Activated T-helper 17 cell treated with anti-CD3 and anti-CD28 coated beads, Interleukin-2, amount 50 U/mL, for 72 hours (primary cell): ENCODE data around the gene GMPR. TPM values are rescaled to one million over a fixed set of nuclear protein-coding genes. Genes with fewer than 3 reads are reported as not detected.
"Not testable (repeated sequence)": the region's sequence is repeated elsewhere in the genome, so short reads cannot be mapped to it uniquely, and the experiment has no call there.

ENCODE experiments used
- ATAC-seq: fragments of 150-1000 bp; cut with Tn5 transposase; replicated peaks from 2 replicates; pipeline ENCODE4 v1.10.0; 2021; ENCODE audit warnings: mild to moderate bottlenecking, moderate library complexity
- H3K27ac Mint-ChIP-seq: one replicate; pipeline ENCODE4 v1.8.0; 2022; ENCODE audit warnings: mixed read lengths
- H3K27me3 Mint-ChIP-seq: one replicate; pipeline ENCODE4 v1.8.0; 2022; ENCODE audit warnings: mixed read lengths
- H3K36me3 Mint-ChIP-seq: one replicate; pipeline ENCODE4 v1.8.0; 2022; ENCODE audit warnings: low read depth, mild to moderate bottlenecking, mixed read lengths
- H3K4me1 Mint-ChIP-seq: one replicate; pipeline ENCODE4 v1.8.0; 2022; ENCODE audit warnings: mixed read lengths
- H3K4me3 Mint-ChIP-seq: one replicate; pipeline ENCODE4 v1.8.0; 2022; ENCODE audit warnings: mild to moderate bottlenecking, mixed read lengths
- H3K9me3 Mint-ChIP-seq: one replicate; pipeline ENCODE4 v1.8.0; 2022; ENCODE audit warnings: mixed read lengths
- total RNA-seq, 2 donors: library from RNA; stranded (reverse); gene quantifications; one replicate each; pipeline ENCODE4 v1.2.3, GENCODE V29; 2022

The GMPR gene
- total RNA-seq, 2 donors from 2014 or later: 0.30 TPM; not detected in 1

DNA sequence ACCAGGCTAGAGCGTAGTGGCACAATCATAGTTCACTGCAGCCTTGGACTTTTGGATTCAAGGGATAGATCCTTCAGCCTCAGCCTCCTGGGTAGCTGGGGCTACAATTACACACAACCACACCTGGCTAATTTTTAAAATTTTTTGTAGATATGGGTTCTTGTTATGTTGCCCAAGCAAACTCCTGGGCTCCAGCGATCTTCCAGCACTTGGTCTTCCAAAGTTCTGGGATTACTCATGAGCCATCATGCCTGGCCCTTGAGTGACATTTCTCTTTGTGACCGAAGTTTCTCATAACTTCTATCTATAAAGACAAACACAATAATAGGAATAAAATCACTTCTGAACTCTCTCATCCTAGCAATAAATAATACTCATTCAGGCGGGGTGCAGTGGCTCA is 26.1 kb upstream of the GMPR start:
- no peak for ATAC-seq
- Mint-ChIP-seq H3K27me3 (peaks cover 45% of the 10 kb centered on the region), H3K4me1 (no peaks in the 10 kb centered on the region), H3K36me3 (no peaks in the 10 kb centered on the region), H3K4me3 (no peak overlapping the region), H3K9me3 (no peaks in the 10 kb centered on the region), H3K27ac (no peak overlapping the region)

DNA sequence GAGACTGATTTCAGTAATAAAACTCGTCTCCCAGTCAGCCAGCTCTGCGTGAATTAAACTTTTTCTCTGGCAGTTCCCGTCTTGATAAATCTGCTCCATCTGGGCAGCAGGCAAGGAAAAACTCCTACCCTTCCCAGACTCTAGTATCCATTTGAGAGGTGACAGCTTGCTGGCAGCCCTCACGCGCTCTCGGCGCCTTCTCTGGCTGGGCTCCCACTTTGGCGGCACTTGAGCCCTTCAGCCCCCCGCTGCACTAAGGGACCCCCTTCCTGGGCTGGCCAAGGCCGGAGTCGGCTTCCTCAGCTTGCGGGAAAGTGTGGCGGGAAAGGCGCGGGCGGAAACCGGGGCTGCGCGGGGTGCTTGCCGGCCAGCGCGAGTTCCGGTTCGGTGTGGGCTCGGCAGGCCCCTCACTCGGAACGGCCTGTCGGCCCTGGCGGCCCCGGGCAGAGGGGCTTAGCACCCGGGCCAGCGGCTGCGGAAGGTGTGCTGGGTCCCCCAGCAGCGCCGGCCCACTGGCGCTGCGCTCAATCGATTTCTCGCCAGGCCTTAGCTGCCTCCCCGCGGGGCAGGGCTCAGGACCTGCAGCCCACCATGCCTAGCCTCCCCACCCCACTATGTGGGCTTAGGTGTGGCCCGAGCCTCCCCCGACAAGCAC is 21.8 kb upstream of the GMPR start:
- Mint-ChIP-seq H3K9me3 (no peaks in the 10 kb centered on the region), H3K4me1 (no peaks in the 10 kb centered on the region), H3K27ac (no peak overlapping the region), H3K27me3 (peaks cover 32% of the 10 kb centered on the region), H3K4me3 (no peak overlapping the region), H3K36me3 (no peaks in the 10 kb centered on the region)
- ATAC-seq: no peak

DNA sequence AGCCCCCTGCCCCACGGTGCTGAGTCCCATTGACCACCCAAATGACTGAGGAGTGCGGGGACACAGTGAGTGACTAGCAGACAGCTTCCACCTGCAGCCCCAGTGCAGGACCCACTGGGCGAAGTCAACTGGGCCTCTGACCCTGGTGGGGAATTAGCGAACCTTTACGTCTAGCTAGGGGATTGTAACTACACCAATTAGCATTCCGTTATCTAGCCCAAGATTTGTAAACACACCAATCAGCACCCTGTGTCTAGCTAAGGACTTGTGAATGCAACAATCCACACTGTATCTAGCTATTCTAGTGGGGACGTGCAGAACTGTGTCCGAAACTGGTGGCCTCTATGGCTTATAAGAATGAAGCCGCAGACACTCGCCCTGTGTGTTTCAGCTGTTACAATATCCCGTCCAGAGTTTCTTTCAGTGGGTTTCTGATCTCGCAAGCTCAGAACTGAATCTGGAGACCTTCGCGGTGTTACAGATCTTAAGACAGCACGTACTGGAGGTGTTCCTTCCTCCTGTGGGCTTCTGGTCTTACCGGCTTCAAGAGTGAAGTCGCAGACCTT is 21.1 kb upstream of the GMPR start:
- Mint-ChIP-seq H3K4me1 (no peaks in the 10 kb centered on the region), H3K36me3 (no peaks in the 10 kb centered on the region), H3K4me3 (no peak overlapping the region), H3K27ac (no peak overlapping the region), H3K9me3 (no peaks in the 10 kb centered on the region), H3K27me3 (peaks cover 26% of the 10 kb centered on the region)
- ATAC-seq: no peak

DNA sequence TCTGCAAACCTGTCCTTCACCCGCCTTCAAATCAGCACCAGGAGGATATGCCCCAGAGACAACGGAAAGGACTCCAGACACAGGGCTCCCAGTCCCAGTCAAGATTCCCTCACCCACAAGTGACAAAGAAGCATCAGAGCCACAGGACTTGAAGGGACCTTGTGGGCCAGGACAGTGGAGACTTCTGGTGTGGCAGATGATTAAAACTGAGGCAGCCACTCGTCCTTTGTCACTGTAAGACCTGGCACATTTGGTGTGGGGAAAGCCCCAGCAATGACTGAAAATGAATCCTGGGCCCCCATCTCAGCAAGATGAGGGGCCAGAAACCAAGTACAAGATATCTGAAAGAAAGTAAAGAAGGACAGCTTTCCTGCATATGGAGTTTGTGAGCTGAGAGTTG is 15.6 kb upstream of the GMPR start:
- H3K4me3 Mint-ChIP-seq: no peak overlapping the region
- H3K27me3 Mint-ChIP-seq: peaks cover 7% of the 10 kb centered on the region
- peak; percentile 57 for ATAC-seq
- H3K4me1 Mint-ChIP-seq: no peaks in the 10 kb centered on the region
- H3K27ac Mint-ChIP-seq: no peak overlapping the region
- no peaks in the 10 kb centered on the region for H3K9me3 Mint-ChIP-seq
- no peaks in the 10 kb centered on the region for H3K36me3 Mint-ChIP-seq

GRCh38 chr6:16223362-16223761 is 15.0 kb upstream of the GMPR start:
- Mint-ChIP-seq H3K4me1 (no peaks in the 10 kb centered on the region), H3K9me3 (no peaks in the 10 kb centered on the region), H3K27ac (no peak overlapping the region), H3K36me3 (no peaks in the 10 kb centered on the region), H3K4me3 (no peak overlapping the region), H3K27me3 (peaks cover 7% of the 10 kb centered on the region)
- ATAC-seq: no peak

GRCh38 chr6:16224409-16224808 is 14.0 kb upstream of the GMPR start:
- no peak overlapping the region for H3K27ac Mint-ChIP-seq
- no peaks in the 10 kb centered on the region for H3K4me1 Mint-ChIP-seq
- no peaks in the 10 kb centered on the region for H3K9me3 Mint-ChIP-seq
- no peak for ATAC-seq
- no peaks in the 10 kb centered on the region for H3K36me3 Mint-ChIP-seq
- H3K4me3 Mint-ChIP-seq: no peak overlapping the region
- peaks cover 7% of the 10 kb centered on the region for H3K27me3 Mint-ChIP-seq

DNA sequence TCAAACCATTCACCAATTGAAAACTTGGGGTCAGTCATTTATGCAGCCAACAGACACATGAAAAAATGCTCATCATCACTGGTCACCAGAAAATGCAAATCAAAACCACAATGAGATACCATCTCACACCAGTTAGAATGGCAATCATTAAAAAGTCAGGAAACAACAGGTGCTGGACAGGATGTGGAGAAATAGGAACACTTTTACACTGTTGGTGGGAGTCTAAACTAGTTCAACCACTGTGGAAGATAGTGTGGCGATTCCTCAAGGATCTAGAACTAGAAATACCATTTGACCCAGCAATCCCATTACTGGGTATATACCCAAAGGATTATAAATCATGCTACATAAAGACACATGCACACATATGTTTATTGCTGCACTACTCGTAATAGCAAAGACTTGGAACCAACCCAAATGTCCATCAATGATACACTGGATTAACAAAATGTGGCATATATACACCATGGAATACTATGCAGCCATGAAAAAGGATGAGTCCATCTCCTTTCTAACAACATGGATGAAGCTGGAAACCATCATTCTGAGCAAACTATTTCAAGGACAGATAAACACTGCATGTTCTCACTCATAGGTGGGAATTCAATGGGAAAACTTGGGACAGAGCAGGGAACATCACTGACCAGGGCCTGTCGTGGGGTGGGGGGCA is 13.2 kb upstream of the GMPR start:
- H3K9me3 Mint-ChIP-seq, ATAC-seq, H3K27ac Mint-ChIP-seq, H3K27me3 Mint-ChIP-seq, H3K4me1 Mint-ChIP-seq, H3K36me3 Mint-ChIP-seq, H3K4me3 Mint-ChIP-seq: not testable (repeated sequence)

- not testable (repeated sequence) for H3K4me3 Mint-ChIP-seq, H3K27ac Mint-ChIP-seq, H3K36me3 Mint-ChIP-seq, H3K4me1 Mint-ChIP-seq, H3K9me3 Mint-ChIP-seq, ATAC-seq, H3K27me3 Mint-ChIP-seq
These were observed 12.0 kb upstream of the GMPR start for GRCh38 chr6:16226117-16227047.

DNA sequence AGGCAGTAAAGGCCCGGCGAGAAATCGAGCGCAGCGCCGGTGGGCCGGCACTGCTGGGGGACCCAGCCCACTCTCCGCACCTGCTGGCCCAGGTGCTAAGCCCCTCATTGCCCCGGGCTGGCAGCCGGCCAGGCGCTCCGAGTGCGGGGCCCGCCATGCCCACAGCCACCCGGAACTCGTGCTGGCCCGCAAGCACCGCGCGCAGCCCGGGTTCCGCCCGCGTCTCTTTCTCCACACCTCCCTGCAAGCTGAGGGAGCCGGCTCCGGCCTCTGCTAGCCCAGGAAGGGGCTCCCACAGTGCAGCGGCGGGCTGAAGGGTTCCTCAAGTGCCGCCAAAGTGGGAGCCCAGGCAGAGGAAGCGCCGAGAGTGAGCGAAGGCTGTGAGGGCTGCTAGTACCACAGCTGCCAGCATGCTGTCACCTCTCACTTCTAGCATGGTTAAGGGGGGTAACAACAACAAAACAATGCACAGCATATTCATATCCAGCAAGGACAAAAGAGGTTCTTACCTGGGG is 11.3 kb upstream of the GMPR start:
- Mint-ChIP-seq H3K27ac (no peak overlapping the region), H3K9me3 (no peaks in the 10 kb centered on the region), H3K36me3 (no peaks in the 10 kb centered on the region), H3K27me3 (peaks cover 7% of the 10 kb centered on the region), H3K4me3 (no peak overlapping the region), H3K4me1 (no peaks in the 10 kb centered on the region)
- ATAC-seq: no peak

- no peak for ATAC-seq
- no peak overlapping the region for H3K27ac Mint-ChIP-seq
- H3K4me1 Mint-ChIP-seq: no peaks in the 10 kb centered on the region
- H3K4me3 Mint-ChIP-seq: no peak overlapping the region
- H3K36me3 Mint-ChIP-seq: no peaks in the 10 kb centered on the region
- no peaks in the 10 kb centered on the region for H3K9me3 Mint-ChIP-seq
- H3K27me3 Mint-ChIP-seq: peaks cover 7% of the 10 kb centered on the region
These were observed 10.8 kb upstream of the GMPR start for GRCh38 chr6:16227605-16228004.

- H3K4me1 Mint-ChIP-seq: no peaks in the 10 kb centered on the region
- H3K27me3 Mint-ChIP-seq: peaks cover 7% of the 10 kb centered on the region
- ATAC-seq: no peak
- H3K27ac Mint-ChIP-seq: no peak overlapping the region
- no peak overlapping the region for H3K4me3 Mint-ChIP-seq
- H3K9me3 Mint-ChIP-seq: no peaks in the 10 kb centered on the region
- H3K36me3 Mint-ChIP-seq: no peaks in the 10 kb centered on the region
These were observed 10.3 kb upstream of the GMPR start for GRCh38 chr6:16228043-16228442.

DNA sequence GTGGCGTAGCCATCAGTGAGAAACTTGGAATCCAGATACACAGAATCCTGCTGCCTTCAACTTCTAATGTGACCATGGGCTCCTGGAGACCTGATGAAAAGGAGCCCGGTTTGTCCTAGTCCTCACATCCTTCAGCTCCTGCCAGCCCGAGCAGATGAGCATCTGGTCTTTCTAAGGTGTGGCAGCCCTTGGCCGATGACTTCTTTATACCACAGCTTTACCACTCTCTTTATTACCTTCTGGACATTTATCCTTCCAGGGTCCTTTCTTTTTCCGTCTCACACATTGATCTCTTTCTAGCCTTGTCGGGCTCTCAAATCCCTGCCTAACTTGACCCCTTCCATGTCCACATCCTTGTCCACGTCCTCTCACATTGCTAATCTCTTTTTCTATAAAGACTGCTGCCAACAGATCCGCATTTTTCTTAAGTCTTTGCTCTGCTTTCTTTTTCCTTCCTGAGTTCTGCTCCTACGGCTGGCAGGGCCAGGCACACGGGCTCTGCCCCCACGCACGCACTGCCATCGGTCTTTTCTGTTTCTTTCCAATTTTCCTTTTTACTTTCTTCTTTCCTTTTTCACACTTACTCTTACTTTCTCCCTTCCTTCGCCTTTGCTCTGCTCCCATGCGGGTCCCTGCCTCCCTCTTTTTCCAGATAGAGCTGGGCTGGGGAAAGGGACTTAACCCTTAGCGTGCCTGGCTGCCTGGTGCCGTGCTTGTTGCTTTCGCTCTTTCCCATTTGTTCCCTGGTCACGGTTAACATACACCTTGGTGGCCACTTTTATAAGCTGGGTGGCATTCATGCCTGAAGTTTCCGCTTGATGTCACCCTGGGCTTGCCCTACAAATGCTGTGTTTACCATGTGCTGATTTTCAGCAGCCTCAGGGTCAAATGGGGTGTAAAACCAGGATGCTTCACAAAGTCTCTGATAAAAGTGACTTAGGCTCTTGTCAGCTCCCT is 9.4 kb upstream of the GMPR start:
- H3K9me3 Mint-ChIP-seq: no peaks in the 10 kb centered on the region
- H3K27me3 Mint-ChIP-seq: peaks cover 7% of the 10 kb centered on the region
- H3K36me3 Mint-ChIP-seq: no peaks in the 10 kb centered on the region
- H3K4me3 Mint-ChIP-seq: no peak overlapping the region
- no peak for ATAC-seq
- no peak overlapping the region for H3K27ac Mint-ChIP-seq
- H3K4me1 Mint-ChIP-seq: no peaks in the 10 kb centered on the region

DNA sequence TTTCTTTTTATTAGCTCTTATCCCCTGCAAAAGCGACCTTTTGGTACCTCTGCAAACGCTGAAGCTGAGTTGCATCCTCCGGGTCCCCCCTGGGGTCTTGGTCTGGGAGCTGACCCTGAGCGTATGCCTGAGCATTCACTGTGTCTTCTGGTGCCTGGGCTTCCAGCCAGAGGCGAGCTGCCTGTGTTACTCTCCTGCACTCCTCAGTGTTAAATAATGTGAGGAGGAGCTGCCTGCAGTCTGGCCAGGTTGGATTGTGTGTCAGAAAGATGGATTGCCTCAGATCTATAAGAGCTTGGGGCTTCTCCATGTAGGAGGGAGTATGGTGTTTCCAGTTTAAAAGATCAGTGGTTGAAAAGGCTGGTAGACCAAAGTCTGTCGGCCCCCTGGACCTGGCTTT is 8.7 kb upstream of the GMPR start:
- H3K27ac Mint-ChIP-seq: no peak overlapping the region
- H3K4me1 Mint-ChIP-seq: no peaks in the 10 kb centered on the region
- no peaks in the 10 kb centered on the region for H3K9me3 Mint-ChIP-seq
- H3K27me3 Mint-ChIP-seq: peaks cover 3% of the 10 kb centered on the region
- H3K4me3 Mint-ChIP-seq: no peak overlapping the region
- ATAC-seq: no peak
- H3K36me3 Mint-ChIP-seq: no peaks in the 10 kb centered on the region
